ENCODE results near the gene LGALS12.
A peak's percentile ranks its signal among the peaks of the same experiment; 100 is the strongest.

- TF ChIP-seq CTCF (IDR thresholded peaks at IDR 0.05; ENCODE audit: borderline replicate concordance, extremely low read depth, low read length, poor library complexity, severe bottlenecking) (peak; percentile 24), EZH2 (IDR thresholded peaks at IDR 0.05; ENCODE audit: borderline replicate concordance, low read depth, low read length, severe bottlenecking) (no peak)
Observed at GRCh38 chr11:63551889-63552266, 46.0 kb downstream of the LGALS12 start.

Measured in DND-41 (cell line).